Activated CD8-positive, alpha-beta memory T cell treated with anti-CD3 and anti-CD28 coated beads, Interleukin-2, amount 50 U/mL, for 24 hours (primary cell): Measurements from ENCODE around the gene TRAFD1.
"Not testable (repeated sequence)": the region's sequence is repeated elsewhere in the genome, so short reads cannot be mapped to it uniquely, and the experiment has no call there.

ENCODE experiments used
- DNase-seq: peaks from one replicate; pipeline ENCODE4 v3.0.0-alpha.2; 2020; ENCODE audit errors: extremely low read depth

Gene TRAFD1

GRCh38 chr12:112158461-112159145, 33.2 kb downstream of the TRAFD1 start:
- not testable (repeated sequence) for DNase-seq

DNA sequence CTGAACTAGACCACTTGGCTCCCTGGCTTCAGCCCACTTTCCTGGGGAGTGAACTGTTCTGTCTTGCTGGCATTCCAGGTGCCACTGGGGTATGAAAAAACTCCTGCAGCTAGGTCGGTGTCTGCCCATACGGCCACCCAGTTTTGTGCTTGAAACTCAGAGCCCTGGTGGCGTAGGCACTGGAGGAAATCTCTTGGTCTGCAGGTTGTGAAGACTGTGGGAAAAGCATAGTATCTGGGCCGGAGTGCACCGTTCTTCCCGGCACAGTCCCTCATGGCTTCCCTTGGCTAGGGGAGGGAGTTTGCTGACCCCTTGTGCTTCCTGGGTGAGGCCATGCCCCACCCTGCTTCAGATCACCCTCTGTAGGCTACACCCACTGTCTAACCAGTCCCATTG, 33.8 kb downstream of the TRAFD1 start:
- no peak for DNase-seq

GRCh38 chr12:112160611-112161010, 35.3 kb downstream of the TRAFD1 start:
- DNase-seq = no peak

GRCh38 chr12:112161711-112162110, 36.4 kb downstream of the TRAFD1 start:
- DNase-seq = no peak

- no peak for DNase-seq
These were observed 37.0 kb downstream of the TRAFD1 start for GRCh38 chr12:112162241-112162790.

DNA sequence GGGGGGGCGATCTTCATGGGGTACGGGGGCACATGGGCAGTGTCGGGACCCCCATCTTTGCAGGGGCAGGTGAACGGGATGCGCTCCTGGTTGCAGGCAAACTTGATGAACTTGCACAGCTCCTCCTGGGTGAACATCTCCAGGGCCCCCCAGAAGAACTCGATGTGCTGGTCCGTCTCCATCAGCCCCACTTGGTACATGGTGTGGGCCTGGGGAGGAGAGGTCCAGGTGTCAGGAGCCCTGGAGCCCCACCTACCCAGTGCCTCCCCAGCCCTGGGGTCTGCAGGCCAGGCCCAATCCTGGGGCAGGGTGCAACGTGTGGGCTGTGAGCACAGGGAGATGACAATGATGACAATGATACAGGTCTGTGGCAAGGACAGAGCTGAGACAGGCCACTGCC, 37.7 kb downstream of the TRAFD1 start:
- no peak for DNase-seq

DNA sequence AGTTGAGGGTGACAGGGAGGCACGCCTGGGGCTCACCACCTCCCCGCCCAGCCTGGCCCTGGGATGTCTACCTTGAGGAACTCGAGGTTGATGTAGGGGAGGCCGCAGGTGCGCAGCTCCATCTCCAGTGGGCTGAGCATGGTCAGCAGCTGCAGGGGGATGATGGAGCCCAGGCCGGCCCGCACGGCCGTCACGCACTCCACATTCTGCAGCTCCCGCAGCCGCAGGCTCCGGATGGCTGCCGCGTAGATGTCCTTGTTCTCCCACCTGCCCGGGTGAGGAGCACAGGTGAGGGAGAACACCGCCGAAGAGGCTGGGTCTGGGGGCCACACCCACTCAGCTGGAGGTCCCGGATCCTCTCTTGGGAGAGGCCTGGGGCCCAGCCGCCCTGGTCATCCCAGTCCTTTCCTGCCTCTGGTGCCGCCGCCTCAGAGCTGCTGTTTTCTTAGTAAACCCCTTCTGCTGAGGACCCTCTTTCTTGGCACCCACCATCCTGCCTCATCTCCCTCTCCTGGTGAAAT, 38.2 kb downstream of the TRAFD1 start:
- DNase-seq = no peak

DNA sequence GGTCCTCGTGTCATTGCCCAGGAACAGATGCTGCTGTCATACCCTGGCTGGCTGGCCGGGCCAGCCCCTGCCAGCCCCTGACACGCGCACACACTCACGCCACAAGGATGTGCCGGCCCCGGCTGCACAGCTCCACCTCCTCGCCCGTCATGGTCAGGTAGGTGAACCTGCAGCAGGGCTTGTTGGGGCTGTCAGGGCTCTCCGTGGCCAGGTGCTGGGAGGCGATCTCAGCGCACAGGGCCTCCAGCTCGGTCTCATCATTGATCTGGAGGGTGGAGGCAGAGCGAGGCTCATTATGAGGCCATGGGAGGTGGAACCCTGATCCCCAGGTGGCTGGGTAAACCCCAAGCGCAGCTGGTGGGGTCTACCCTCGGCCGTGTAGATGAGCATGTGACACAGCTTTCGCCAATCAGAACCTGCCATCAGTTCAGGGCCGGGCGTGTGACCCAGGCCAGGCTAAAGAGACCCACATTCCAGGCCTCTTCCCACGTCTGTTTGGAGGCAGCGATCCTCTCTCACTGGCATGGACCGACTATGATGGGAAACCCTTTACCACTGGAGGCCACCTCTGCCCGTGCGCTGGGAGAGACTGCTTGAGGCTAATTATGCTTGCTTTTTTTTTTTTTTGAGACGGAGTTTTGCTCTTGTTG, 38.8 kb downstream of the TRAFD1 start:
- no peak for DNase-seq

- DNase-seq = no peak
These were observed 40.3 kb downstream of the TRAFD1 start for GRCh38 chr12:112165624-112166023.

- DNase-seq = no peak
These were observed 41.0 kb downstream of the TRAFD1 start for GRCh38 chr12:112166051-112167015.

DNA sequence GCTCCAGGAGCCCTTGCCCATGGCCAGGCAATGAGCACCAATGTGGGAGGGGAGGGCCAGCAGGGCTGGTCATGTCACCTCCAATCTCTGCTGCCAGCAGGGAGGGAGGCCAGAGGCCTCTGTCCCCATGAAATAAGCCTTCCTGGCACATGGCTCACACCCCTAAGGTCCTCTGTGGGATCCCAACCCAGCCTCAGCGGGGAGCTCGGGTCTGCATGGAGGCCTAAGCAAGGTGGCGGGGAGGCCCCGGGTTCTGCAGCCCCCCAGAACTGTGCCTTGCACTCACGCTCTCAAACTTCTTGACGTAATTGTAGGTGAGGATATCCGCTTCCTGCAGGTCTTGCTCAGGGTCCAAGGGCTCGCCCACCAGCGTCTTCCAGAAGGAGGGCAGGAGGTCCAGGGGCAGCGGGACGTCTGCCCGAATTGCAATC, 41.7 kb downstream of the TRAFD1 start:
- no peak for DNase-seq

DNA sequence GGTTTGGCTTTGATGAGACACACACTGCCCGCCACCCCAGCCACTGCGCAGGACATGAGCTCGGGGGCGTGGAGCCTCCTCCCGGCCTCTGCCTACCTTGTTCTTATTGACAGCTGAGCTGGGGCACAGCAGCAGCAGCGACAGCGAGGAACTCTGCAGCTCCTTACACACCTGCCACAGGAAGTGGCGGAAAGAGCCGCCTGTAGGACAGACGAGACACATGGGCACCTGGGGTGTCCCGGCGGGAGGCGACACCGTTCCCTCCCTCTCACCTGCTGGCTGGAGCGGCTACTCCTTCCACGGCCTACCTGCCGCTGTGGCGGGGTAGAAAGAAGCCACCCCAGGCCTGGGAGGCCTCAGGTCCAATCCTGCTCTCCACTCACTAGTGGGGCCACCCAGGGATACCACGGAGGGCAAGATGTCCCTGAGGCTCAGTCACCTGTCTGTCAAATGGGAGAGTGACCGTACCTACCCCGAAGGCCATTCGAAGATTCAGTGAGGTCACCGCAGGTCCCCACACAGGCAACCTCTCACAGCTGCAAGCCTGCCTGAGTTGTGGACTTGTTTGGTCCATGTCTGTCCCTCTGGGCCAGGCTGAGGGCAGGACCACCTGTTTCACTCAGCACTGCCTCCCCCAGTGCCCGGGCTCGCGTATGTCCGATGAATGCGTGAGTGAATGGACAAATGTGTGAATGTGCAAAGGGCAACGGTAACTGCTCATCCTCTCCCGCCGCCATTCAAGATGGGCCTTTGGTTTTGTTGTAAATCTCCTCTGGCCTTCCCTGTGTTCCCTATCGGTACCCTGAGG, 42.6 kb downstream of the TRAFD1 start:
- no peak for DNase-seq

DNA sequence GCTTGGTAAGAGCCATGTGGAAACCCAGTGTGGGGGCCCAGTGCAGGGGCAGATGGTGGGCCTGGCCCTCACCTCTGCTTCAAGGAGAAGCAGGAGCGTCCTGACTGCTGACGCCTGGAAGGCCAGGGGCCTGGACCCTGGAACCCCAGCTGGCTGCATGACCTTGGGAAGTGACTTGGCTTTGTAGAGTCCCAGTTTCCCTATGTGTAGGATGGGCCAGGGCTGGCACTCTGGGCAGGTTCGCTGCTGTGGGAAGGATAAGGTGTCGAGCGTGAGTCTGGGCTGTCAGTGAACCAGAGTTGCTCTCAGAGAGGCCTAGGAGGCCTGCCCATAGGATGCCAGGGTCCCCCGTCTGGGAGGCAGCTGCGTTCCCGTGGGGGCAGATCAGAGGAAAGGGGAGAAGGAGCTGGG, 43.2 kb downstream of the TRAFD1 start:
- no peak for DNase-seq

GRCh38 chr12:112169161-112169872, 44.0 kb downstream of the TRAFD1 start:
- DNase-seq = no peak

GRCh38 chr12:112169966-112170365, 44.6 kb downstream of the TRAFD1 start:
- DNase-seq = no peak

- no peak for DNase-seq
These were observed 45.0 kb downstream of the TRAFD1 start for GRCh38 chr12:112170376-112170775.

- DNase-seq = no peak
These were observed 45.7 kb downstream of the TRAFD1 start for GRCh38 chr12:112170971-112171596.

GRCh38 chr12:112172556-112173324, 47.4 kb downstream of the TRAFD1 start:
- no peak for DNase-seq
